ACC112 (cell line): ENCODE results near the gene PDE5A.
"Not testable (repeated sequence)": the region's sequence is repeated elsewhere in the genome, so short reads cannot be mapped to it uniquely, and the experiment has no call there.

Experiments
- H2AFZ ChIP-seq: fragments of 200-600 bp; sonication (generic); one replicate; pipeline ENCODE4 v1.6.0; 2017; ENCODE audit warnings: antibody characterized with exemption, low read length; ENCODE audit not compliant: unreplicated experiment
- H3K27ac ChIP-seq: fragments of 200-600 bp; sonication (generic); 2 replicates; pipeline ENCODE4 v1.5.1; 2014; ENCODE audit warnings: low read depth, mild to moderate bottlenecking, antibody characterized with exemption, low read length, moderate library complexity
- H3K27me3 ChIP-seq: fragments of 200-600 bp; sonication (generic); 2 replicates; pipeline ENCODE4 v1.6.1; 2014; ENCODE audit warnings: mild to moderate bottlenecking, antibody characterized with exemption, low read length, moderate library complexity, mixed read lengths; ENCODE audit not compliant: insufficient read depth
- H3K36me3 ChIP-seq: fragments of 200-600 bp; sonication (generic); 2 replicates; pipeline ENCODE4 v1.6.1; 2016; ENCODE audit warnings: mild to moderate bottlenecking, antibody characterized with exemption, low read length, moderate library complexity, mixed read lengths; ENCODE audit not compliant: insufficient read depth
- H3K4me1 ChIP-seq: fragments of 200-600 bp; sonication (generic); one replicate; pipeline ENCODE4 v1.6.1; 2016; ENCODE audit warnings: low read length, mixed read lengths; ENCODE audit not compliant: insufficient read depth, unreplicated experiment, control insufficient read depth
- H3K4me3 ChIP-seq: fragments of 200-600 bp; sonication (generic); 2 replicates; pipeline ENCODE4 v1.5.1; 2014; ENCODE audit warnings: mild to moderate bottlenecking, low read depth, low read length
- H3K79me2 ChIP-seq: fragments of 200-600 bp; sonication (generic); one replicate; pipeline ENCODE4 v1.6.0; 2016; ENCODE audit warnings: low read length; ENCODE audit not compliant: control insufficient read depth, unreplicated experiment, insufficient read depth

Gene PDE5A

GRCh38 chr4:119471259-119471658 lies 157.3 kb downstream of the PDE5A start:
- Histone ChIP-seq H3K4me1 (peaks cover 5% of the 10 kb centered on the region), H3K4me3 (no peak overlapping the region), H3K79me2 (no peaks in the 10 kb centered on the region), H3K27me3 (no peaks in the 10 kb centered on the region), H2AFZ (no peak overlapping the region), H3K27ac (no peak overlapping the region), H3K36me3 (no peaks in the 10 kb centered on the region)

GRCh38 chr4:119470737-119471063 lies 157.9 kb downstream of the PDE5A start:
- not testable (repeated sequence) for H3K4me3 ChIP-seq, H2AFZ ChIP-seq, H3K36me3 ChIP-seq, H3K27ac ChIP-seq, H3K79me2 ChIP-seq, H3K4me1 ChIP-seq, H3K27me3 ChIP-seq

- not testable (repeated sequence) for H3K36me3 ChIP-seq, H2AFZ ChIP-seq, H3K4me3 ChIP-seq, H3K27me3 ChIP-seq, H3K4me1 ChIP-seq, H3K79me2 ChIP-seq
- peak overlapping the region; percentile 48; the same call in 1 of the 2 replicates for H3K27ac ChIP-seq
These were observed 158.4 kb downstream of the PDE5A start for GRCh38 chr4:119470021-119470736.

- not testable (repeated sequence) for H3K27me3 ChIP-seq, H3K27ac ChIP-seq, H2AFZ ChIP-seq, H3K79me2 ChIP-seq, H3K36me3 ChIP-seq, H3K4me3 ChIP-seq, H3K4me1 ChIP-seq
These were observed 159.6 kb downstream of the PDE5A start for GRCh38 chr4:119469039-119469438.

GRCh38 chr4:119462733-119463132 lies 165.9 kb downstream of the PDE5A start:
- not testable (repeated sequence) for H2AFZ ChIP-seq, H3K27ac ChIP-seq

GRCh38 chr4:119455734-119456133 lies 172.9 kb downstream of the PDE5A start:
- H3K4me1 ChIP-seq, H3K36me3 ChIP-seq, H2AFZ ChIP-seq, H3K27ac ChIP-seq, H3K27me3 ChIP-seq, H3K79me2 ChIP-seq: not testable (repeated sequence)
- peak overlapping the region; percentile 74 for H3K4me3 ChIP-seq

More at GRCh38 chr4:119462733-119463132, 165.9 kb downstream of the PDE5A start:
- H3K4me1 ChIP-seq, H3K27me3 ChIP-seq, H3K79me2 ChIP-seq, H3K36me3 ChIP-seq, H3K4me3 ChIP-seq: not testable (repeated sequence)

GRCh38 chr4:119454491-119455270 lies 173.9 kb downstream of the PDE5A start:
- H3K4me1 ChIP-seq, H3K36me3 ChIP-seq, H3K27me3 ChIP-seq, H3K79me2 ChIP-seq: not testable (repeated sequence)
- Histone ChIP-seq H3K27ac (peak overlapping the region; percentile 79), H2AFZ (peak overlapping the region; percentile 60), H3K4me3 (peak overlapping the region; percentile 76)

- peak overlapping the region; percentile 79 for H3K27ac ChIP-seq
These were observed 174.5 kb downstream of the PDE5A start for GRCh38 chr4:119454151-119454490.

GRCh38 chr4:119453286-119453685 lies 175.3 kb downstream of the PDE5A start:
- not testable (repeated sequence) for H3K4me1 ChIP-seq, H3K36me3 ChIP-seq, H3K27me3 ChIP-seq, H3K79me2 ChIP-seq, H3K27ac ChIP-seq, H2AFZ ChIP-seq, H3K4me3 ChIP-seq

More at GRCh38 chr4:119454151-119454490, 174.5 kb downstream of the PDE5A start:
- not testable (repeated sequence) for H3K79me2 ChIP-seq, H3K36me3 ChIP-seq, H3K27me3 ChIP-seq, H3K4me1 ChIP-seq
- H3K4me3 ChIP-seq = peak overlapping the region; percentile 76
- H2AFZ ChIP-seq = peak overlapping the region; percentile 12

GRCh38 chr4:119449851-119450250 lies 178.8 kb downstream of the PDE5A start:
- not testable (repeated sequence) for H3K27me3 ChIP-seq, H2AFZ ChIP-seq, H3K79me2 ChIP-seq, H3K27ac ChIP-seq, H3K4me3 ChIP-seq, H3K36me3 ChIP-seq, H3K4me1 ChIP-seq
